HEK293 (cell line): ENCODE measurements around the gene GSN.

Source experiments
- CTCF ChIA-PET: fragments of 350-600 bp; formaldehyde crosslinking; extraction: SDS; loops from one replicate; lab custom pipeline; 2021; ENCODE audit warnings: antibody characterized with exemption; lab: Yijun Ruan, JAX
- POLR2A ChIA-PET: fragments of 300-600 bp; formaldehyde crosslinking; extraction: SDS; loops from one replicate; lab custom pipeline; 2020; ENCODE audit warnings: antibody characterized with exemption, inconsistent platforms; lab: Yijun Ruan, JAX
- H3K27ac ChIP-seq: fragments of 200-500 bp; sonication (Bioruptor generic); 2 replicates; pipeline ENCODE4 v1.5.1; 2014; ENCODE audit warnings: low read depth, low read length, control low read depth, inconsistent platforms; ENCODE audit errors: extremely low read depth
- H3K36me3 ChIP-seq, 2 experiments: fragments of 200-500 bp in 1 of 2; sonication (Bioruptor generic) in 1 of 2; 1 replicate in 1 of 2; 2 replicates in 1 of 2; pipeline ENCODE4 v1.5.1; 2014 to 2017; ENCODE audit warnings: inconsistent platforms in 2 of 2, low read length in 2 of 2; ENCODE audit not compliant: control insufficient read depth in 2 of 2, insufficient read depth in 1 of 2
- H3K4me1 ChIP-seq: fragments of 200-500 bp; sonication (Bioruptor generic); 2 replicates; pipeline ENCODE4 v1.5.1; 2014; ENCODE audit warnings: mild to moderate bottlenecking, low read length, inconsistent platforms; ENCODE audit not compliant: control insufficient read depth, insufficient read depth
- H3K4me3 ChIP-seq: 2 replicates; pipeline ENCODE4 v1.5.1; 2011; ENCODE audit warnings: low read depth, mild to moderate bottlenecking, control low read depth, low read length, moderate library complexity
- H3K9me3 ChIP-seq: fragments of 200-500 bp; sonication (Bioruptor generic); 2 replicates; pipeline ENCODE4 v1.5.1; 2014; ENCODE audit warnings: low read depth, low read length, inconsistent platforms; ENCODE audit not compliant: control insufficient read depth, insufficient read depth
- GLI2 ChIP-seq: fragments of 450-650 bp; formaldehyde crosslinking; IDR thresholded peaks from 2 replicates; pipeline ENCODE4; 2017; ENCODE audit warnings: missing biosample characterization, missing genetic modification characterization, low read depth, borderline replicate concordance
- PRDM10 ChIP-seq: fragments of 450-650 bp; formaldehyde crosslinking; IDR thresholded peaks from 2 replicates; pipeline ENCODE4 v1.5.1; 2016; ENCODE audit warnings: missing biosample characterization, missing genetic modification characterization
- SP2 ChIP-seq: fragments of 450-650 bp; formaldehyde crosslinking; IDR thresholded peaks from 2 replicates; pipeline ENCODE4 v1.5.1; 2016; ENCODE audit warnings: missing biosample characterization, missing genetic modification characterization
- SP3 ChIP-seq: fragments of 450-650 bp; formaldehyde crosslinking; IDR thresholded peaks from 2 replicates; pipeline ENCODE4 v1.5.1; 2016; ENCODE audit warnings: missing biosample characterization, missing genetic modification characterization
- ZBTB26 ChIP-seq: fragments of 450-650 bp; formaldehyde crosslinking; optimal IDR thresholded peaks from 2 replicates; pipeline ENCODE3; 2016; ENCODE audit warnings: missing biosample characterization, mild to moderate bottlenecking, missing genetic modification characterization
- ZBTB48 ChIP-seq: fragments of 450-650 bp; formaldehyde crosslinking; IDR thresholded peaks from 2 replicates; pipeline ENCODE4 v1.5.1; 2016; ENCODE audit warnings: missing biosample characterization, missing genetic modification characterization
- ZBTB8A ChIP-seq: fragments of 450-650 bp; formaldehyde crosslinking; IDR thresholded peaks from 2 replicates; pipeline ENCODE4 v1.5.1; 2016; ENCODE audit warnings: missing biosample characterization, missing genetic modification characterization
- ZNF112 ChIP-seq: fragments of 450-650 bp; formaldehyde crosslinking; IDR thresholded peaks from 2 replicates; pipeline ENCODE4 v1.5.0; 2017; ENCODE audit warnings: missing biosample characterization, missing genetic modification characterization
- ZNF174 ChIP-seq: fragments of 450-650 bp; formaldehyde crosslinking; IDR thresholded peaks from 2 replicates; pipeline ENCODE4 v1.5.0; 2017; ENCODE audit warnings: missing biosample characterization, mild to moderate bottlenecking, missing genetic modification characterization
- ZNF335 ChIP-seq: fragments of 450-650 bp; formaldehyde crosslinking; conservative IDR thresholded peaks from 2 replicates; pipeline ENCODE4 v1.5.1; 2016; ENCODE audit warnings: missing biosample characterization, missing genetic modification characterization
- ZNF488 ChIP-seq: fragments of 450-650 bp; formaldehyde crosslinking; IDR thresholded peaks from 2 replicates; pipeline ENCODE4 v1.5.1; 2016; ENCODE audit warnings: missing biosample characterization, missing genetic modification characterization
- ZNF645 ChIP-seq: fragments of 450-650 bp; formaldehyde crosslinking; IDR thresholded peaks from 2 replicates; pipeline ENCODE4; 2016; ENCODE audit warnings: missing biosample characterization, missing genetic modification characterization

Gene GSN

GRCh38 chr9:121267689-121268597 is at the start of gene GSN:
TSS of gene GSN (plus strand) at chr9:121268162. CDS start at chr9:121301972, 33,810 bp downstream.
- Histone ChIP-seq H3K4me1 (peaks cover 2% of the 10 kb centered on the region; the same call in 1 of the 2 replicates), H3K9me3 (no peaks in the 10 kb centered on the region), H3K27ac (no peak within 1 kb of the TSS), H3K4me3 (peak within 1 kb of the TSS; percentile 66), H3K36me3 (no peaks in the 10 kb centered on the region)
- no peak for TF ChIP-seq ZNF174
- no peak for TF ChIP-seq ZBTB48 (tag by site-specific recombination)
- peak; percentile 40; the same call in 1 of the 2 replicates for TF ChIP-seq SP3 (tag by site-specific recombination)
- TF ChIP-seq ZBTB26 (tag by site-specific recombination) = peak; percentile 50
- TF ChIP-seq PRDM10 (tag by site-specific recombination) = peak; percentile 65
- 0 out of 2 replicates have a peak, but pooled peaks have one; percentile 9 for TF ChIP-seq SP2 (tag by site-specific recombination)
- TF ChIP-seq ZNF335 (tag by site-specific recombination) = peak; percentile 82
- ChIA-PET CTCF (interaction anchor here (0.6 to 6.3 kb wide), 14 partner anchors 10 to 1662 kb away, joined by 3 to 70 read pairs (median 4); no protein-coding TSS in a partner anchor), POLR2A (interaction anchor here (0.7 to 2.6 kb wide), 9 partner anchors 10 to 146 kb away, joined by 3 to 17 read pairs (median 4); no protein-coding TSS in a partner anchor)

GRCh38 chr9:121218357-121219027 is 49.5 kb upstream of the GSN start:
- Histone ChIP-seq H3K4me1 (no peaks in the 10 kb centered on the region), H3K36me3 (no peaks in the 10 kb centered on the region), H3K27ac (no peak overlapping the region), H3K9me3 (no peaks in the 10 kb centered on the region), H3K4me3 (no peak overlapping the region)
- ChIA-PET CTCF (interaction anchor here (0.5 to 1.2 kb wide), 3 partner anchors 60 to 328 kb away, joined by 3 to 4 read pairs (median 4); no protein-coding TSS in a partner anchor), POLR2A (no interaction called here)
- TF ChIP-seq ZBTB8A (no peak), ZNF645 (no peak), ZNF488 (no peak), GLI2 (tag by site-specific recombination) (no peak), ZNF112 (tag by site-specific recombination) (no peak)
